Panc1 (cell line): ENCODE data around the gene SDHD. TPM values are rescaled to one million over a fixed set of nuclear protein-coding genes. Genes with fewer than 3 reads are reported as not detected.
A peak's percentile ranks its signal among the peaks of the same experiment; 100 is the strongest.

Experiments
- ATAC-seq: fragments of 200-7000 bp; cut with Tn5 transposase; 2 replicates; pipeline ENCODE4 v1.9.1; 2020; ENCODE audit warnings: mild to moderate bottlenecking, moderate library complexity
- BruUV-seq: library from RNA; stranded (reverse); fragments of 400-500 nt; replicated peaks from 2 replicates; lab custom pipeline; 2021; lab: Mats Ljungman, UMichigan
- CTCF ChIA-PET: fragments of 300-600 bp; sonication (Branson Sonifier 250); formaldehyde crosslinking; loops from one replicate; lab custom pipeline; 2022; ENCODE audit warnings: antibody characterized with exemption; lab: Charles Lee
- POLR2A ChIA-PET: fragments of 300-600 bp; sonication (Branson Sonifier 250); formaldehyde crosslinking; loops from one replicate; lab custom pipeline; 2022; ENCODE audit warnings: antibody characterized with exemption; lab: Charles Lee
- DNase-seq: peaks from one replicate; pipeline ENCODE4 v3.0.0-alpha.2; 2010; ENCODE audit warnings: low read depth, low spot score
- H3K27ac ChIP-seq: 2 replicates; pipeline ENCODE4 v1.5.1; 2011; ENCODE audit warnings: mild to moderate bottlenecking, low read length, inconsistent platforms
- H3K27me3 ChIP-seq: fragments of 200-500 bp; sonication (Bioruptor generic); 2 replicates; pipeline ENCODE4 v1.6.0; 2014; ENCODE audit warnings: low read length, inconsistent platforms; ENCODE audit not compliant: control insufficient read depth, insufficient read depth
- H3K36me3 ChIP-seq: fragments of 200-500 bp; sonication (Bioruptor generic); 2 replicates; pipeline ENCODE4 v1.5.1; 2014; ENCODE audit warnings: inconsistent platforms, mild to moderate bottlenecking, low read length, moderate library complexity; ENCODE audit not compliant: control insufficient read depth, insufficient read depth
- H3K4me1 ChIP-seq: 2 replicates; pipeline ENCODE4 v1.5.1; 2011; ENCODE audit warnings: inconsistent platforms, mild to moderate bottlenecking, low read length, moderate library complexity; ENCODE audit not compliant: control insufficient read depth, insufficient read depth
- H3K4me3 ChIP-seq, 2 experiments: 2 replicates each; pipeline ENCODE4 v1.5.1; 2011 to 2012; ENCODE audit warnings: low read depth in 2 of 2, low read length in 2 of 2, mild to moderate bottlenecking in 2 of 2, inconsistent platforms in 1 of 2, moderate library complexity in 1 of 2
- H3K9me3 ChIP-seq: fragments of 200-500 bp; sonication (Bioruptor generic); 2 replicates; pipeline ENCODE4 v1.5.1; 2014; ENCODE audit warnings: low read depth, mild to moderate bottlenecking, inconsistent platforms, low read length, moderate library complexity; ENCODE audit not compliant: control insufficient read depth, insufficient read depth
- CTCF ChIP-seq: fragments of 450-650 bp; IDR thresholded peaks from 2 replicates; pipeline ENCODE4 v1.5.1; 2017; ENCODE audit warnings: mild to moderate bottlenecking
- POLR2AphosphoS5 ChIP-seq: IDR thresholded peaks from 2 replicates; pipeline ENCODE4 v1.6.1; 2012; ENCODE audit warnings: mild to moderate bottlenecking, low read depth, low read length, moderate library complexity
- REST ChIP-seq, 2 experiments: IDR thresholded peaks; 2 replicates each; pipeline ENCODE4 v1.6.1; 2011 to 2012; ENCODE audit warnings: low read depth in 2 of 2, control low read depth in 1 of 2, low read length in 1 of 2, mild to moderate bottlenecking in 1 of 2, moderate library complexity in 1 of 2; ENCODE audit not compliant: insufficient read depth in 1 of 2
- SIN3A ChIP-seq: IDR thresholded peaks from 2 replicates; pipeline ENCODE4 v1.6.1; 2012; ENCODE audit warnings: low read depth, mild to moderate bottlenecking, low read length, moderate library complexity, borderline replicate concordance; ENCODE audit not compliant: insufficient read depth
- TCF7L2 ChIP-seq: IDR thresholded peaks from 2 replicates; pipeline ENCODE4 v1.6.1; 2011; ENCODE audit warnings: mild to moderate bottlenecking, low read depth, low read length, inconsistent platforms
- in situ Hi-C: cut with HindIII; loops from 2 replicates; pipeline ENCODE4 v1.10.0; 2016; ENCODE audit warnings: low sequenced_read_pairs, low pct_unique_long_range_greater_than_20kb
- intact Hi-C: fragments of 100-400 bp; cut with micrococcal nuclease; formaldehyde crosslinking; loops from one replicate; pipeline ENCODE4 v1.10.0; 2022; ENCODE audit not compliant: unreplicated experiment
- total RNA-seq: library from RNA; stranded (reverse); gene quantifications from one replicate; pipeline ENCODE4 v1.2.1, GENCODE V29; 2021; ENCODE audit not compliant: unreplicated experiment

SDHD gene
- total RNA-seq, 1 experiment from 2014 or later: 166 TPM

- ATAC-seq (no peak), DNase-seq (no peak)
- Histone ChIP-seq H3K36me3 (no peaks in the 10 kb centered on the region), H3K4me1 (no peaks in the 10 kb centered on the region), H3K9me3 (no peaks in the 10 kb centered on the region), H3K4me3 (no peak overlapping the region), H3K27me3 (no peaks in the 10 kb centered on the region), H3K27ac (no peak overlapping the region)
- BruUV-seq: no TSS peak
- intact Hi-C loops (no loop called here), in situ Hi-C loops (no loop called here)
- TF ChIP-seq REST (IDR thresholded peaks at IDR 0.05; ENCODE audit: insufficient read depth in 1 of 2, low read depth in 2 of 2, low read length in 1 of 2) (no peak), CTCF (no peak), TCF7L2 (no peak), POLR2AphosphoS5 (no peak), SIN3A (no peak)
- POLR2A ChIA-PET: no interaction called here
- CTCF ChIA-PET: no interaction called here
These were observed 40.4 kb downstream of the SDHD start for GRCh38 chr11:112127056-112127455.

- Histone ChIP-seq H3K9me3 (no peaks in the 10 kb centered on the region), H3K36me3 (no peaks in the 10 kb centered on the region), H3K4me3 (no peak overlapping the region), H3K27me3 (no peaks in the 10 kb centered on the region), H3K27ac (no peak overlapping the region), H3K4me1 (no peaks in the 10 kb centered on the region)
- intact Hi-C loops: no loop called here
- no TSS peak for BruUV-seq
- ChIA-PET POLR2A (interaction anchor here (0.6 kb wide), 1 partner anchor 250 kb away, joined by 3 read pairs; no protein-coding TSS in a partner anchor), CTCF (no interaction called here)
- no peak for TF ChIP-seq SIN3A
- no peak for TF ChIP-seq POLR2AphosphoS5
- DNase-seq (no peak), ATAC-seq (peak; percentile 72)
- in situ Hi-C loops: no loop called here
These were observed 41.9 kb downstream of the SDHD start for GRCh38 chr11:112128483-112129121.

GRCh38 chr11:112129656-112130055 lies 43.0 kb downstream of the SDHD start:
- H3K36me3 ChIP-seq: no peaks in the 10 kb centered on the region
- ATAC-seq (no peak), DNase-seq (no peak)
- no peaks in the 10 kb centered on the region for H3K27me3 ChIP-seq
- no peaks in the 10 kb centered on the region for H3K9me3 ChIP-seq
- no peak overlapping the region for H3K27ac ChIP-seq
- intact Hi-C loops (no loop called here), in situ Hi-C loops (no loop called here)
- no peak overlapping the region for H3K4me3 ChIP-seq
- no TSS peak for BruUV-seq
- TF ChIP-seq POLR2AphosphoS5 (no peak), SIN3A (no peak), TCF7L2 (no peak), REST (IDR thresholded peaks at IDR 0.05; ENCODE audit: insufficient read depth in 1 of 2, low read depth in 2 of 2, low read length in 1 of 2) (no peak), CTCF (no peak)
- ChIA-PET CTCF (no interaction called here), POLR2A (interaction anchor here (0.6 kb wide), 1 partner anchor 16 kb away, joined by 3 read pairs; no protein-coding TSS in a partner anchor)
- H3K4me1 ChIP-seq: no peaks in the 10 kb centered on the region
